Anterior cingulate cortex (tissue), 58 donors: Measurements from ENCODE around the gene COL26A1.
"Not testable (repeated sequence)": the region's sequence is repeated elsewhere in the genome, so short reads cannot be mapped to it uniquely, and the experiment has no call there.

Source experiments
- DNase-seq, 58 donors: peaks; one replicate each; lab custom pipeline; 2025; lab: John Stamatoyannopoulos, UW

Gene COL26A1

DNA sequence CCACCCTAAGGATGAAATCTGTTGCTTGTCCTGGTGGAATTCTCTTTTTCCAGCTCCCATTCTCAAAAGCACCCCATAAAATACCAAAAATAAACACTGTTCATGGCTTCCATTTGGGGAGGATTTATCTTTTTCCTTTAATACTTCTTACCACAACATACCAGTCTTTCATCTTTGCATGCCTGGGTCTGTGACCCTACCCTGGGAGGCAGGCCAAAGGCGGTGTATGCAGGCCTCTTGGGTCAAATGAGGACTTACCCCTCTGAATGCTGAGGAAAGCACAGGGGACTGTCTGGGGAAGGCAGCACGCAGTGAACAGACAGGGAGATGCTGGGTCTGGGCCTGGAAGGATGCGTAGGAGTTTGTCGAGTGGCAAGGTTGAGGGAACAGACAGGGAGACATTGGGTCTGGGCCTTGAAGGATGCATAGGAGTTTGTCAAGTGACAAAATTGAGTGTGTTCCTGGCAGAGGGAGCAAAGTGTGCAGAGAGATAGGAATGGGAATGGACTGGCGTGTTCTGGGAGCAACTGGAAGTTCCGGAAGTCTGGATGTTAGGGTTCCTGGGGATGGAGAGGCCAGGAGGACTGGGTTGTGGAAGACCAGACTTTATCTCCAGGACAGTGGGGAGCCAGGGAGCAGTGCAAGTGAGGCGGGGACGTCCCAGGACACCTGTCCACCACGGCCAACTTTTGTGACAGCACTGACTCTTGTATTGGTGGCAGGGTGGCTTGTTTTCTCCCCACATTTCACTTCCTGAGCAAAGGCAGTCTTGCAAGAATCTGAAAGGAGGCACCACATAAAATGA lies 225.7 kb downstream of the COL26A1 start:
- DNase-seq = no peak

DNA sequence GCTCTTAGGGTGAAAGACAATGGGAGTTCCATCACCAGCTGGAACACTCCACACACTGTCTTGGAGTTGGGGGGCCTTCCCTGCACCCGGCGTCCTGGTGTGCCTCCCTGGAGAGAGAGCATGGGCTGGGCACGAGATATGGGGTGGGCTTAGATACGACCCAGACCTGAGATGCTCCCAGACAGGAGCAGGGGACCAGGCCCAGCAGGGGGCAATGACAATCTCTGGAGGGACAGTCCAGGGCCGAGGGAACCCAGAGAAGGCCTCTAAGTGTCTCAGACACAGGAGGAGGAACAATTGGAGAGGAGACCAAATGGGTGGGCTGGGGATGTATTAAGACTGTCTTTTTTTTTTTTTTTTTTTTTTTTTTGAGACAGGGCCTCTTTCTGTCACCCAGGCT lies 226.4 kb downstream of the COL26A1 start:
- no peak for DNase-seq

DNA sequence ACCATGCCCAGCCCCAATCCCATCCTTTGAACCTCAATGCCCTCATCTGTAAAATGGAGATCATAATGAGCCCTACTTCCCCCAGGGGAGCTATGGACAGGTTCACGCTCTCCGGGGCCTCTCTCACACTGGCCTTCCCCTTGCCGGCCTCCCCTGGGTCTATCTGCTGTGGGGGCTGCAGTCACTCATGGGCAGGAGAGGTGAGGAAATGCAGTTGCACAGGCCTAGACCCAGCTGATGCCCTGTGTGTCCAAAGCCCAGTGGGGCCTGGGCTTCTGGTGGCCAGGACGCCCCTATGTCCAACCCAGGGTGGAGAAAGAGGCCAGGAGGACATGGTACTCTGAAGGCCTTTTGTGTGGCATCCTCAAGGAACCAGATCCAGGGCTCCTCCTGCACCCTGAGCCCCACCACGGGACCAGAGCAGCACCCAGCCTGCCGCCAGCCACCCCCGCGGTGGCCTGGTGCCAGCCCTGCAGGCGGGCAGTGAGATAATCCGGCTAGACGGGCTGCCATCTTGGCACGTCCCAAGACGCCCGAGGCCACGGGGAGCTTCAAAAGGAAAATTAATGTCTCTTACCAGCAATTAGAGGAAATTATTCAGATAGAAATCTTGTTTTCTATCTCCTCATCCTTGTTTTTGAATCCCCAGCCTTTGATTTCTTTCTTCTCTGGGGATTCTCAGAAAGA lies 227.4 kb downstream of the COL26A1 start:
- no peak for DNase-seq

DNA sequence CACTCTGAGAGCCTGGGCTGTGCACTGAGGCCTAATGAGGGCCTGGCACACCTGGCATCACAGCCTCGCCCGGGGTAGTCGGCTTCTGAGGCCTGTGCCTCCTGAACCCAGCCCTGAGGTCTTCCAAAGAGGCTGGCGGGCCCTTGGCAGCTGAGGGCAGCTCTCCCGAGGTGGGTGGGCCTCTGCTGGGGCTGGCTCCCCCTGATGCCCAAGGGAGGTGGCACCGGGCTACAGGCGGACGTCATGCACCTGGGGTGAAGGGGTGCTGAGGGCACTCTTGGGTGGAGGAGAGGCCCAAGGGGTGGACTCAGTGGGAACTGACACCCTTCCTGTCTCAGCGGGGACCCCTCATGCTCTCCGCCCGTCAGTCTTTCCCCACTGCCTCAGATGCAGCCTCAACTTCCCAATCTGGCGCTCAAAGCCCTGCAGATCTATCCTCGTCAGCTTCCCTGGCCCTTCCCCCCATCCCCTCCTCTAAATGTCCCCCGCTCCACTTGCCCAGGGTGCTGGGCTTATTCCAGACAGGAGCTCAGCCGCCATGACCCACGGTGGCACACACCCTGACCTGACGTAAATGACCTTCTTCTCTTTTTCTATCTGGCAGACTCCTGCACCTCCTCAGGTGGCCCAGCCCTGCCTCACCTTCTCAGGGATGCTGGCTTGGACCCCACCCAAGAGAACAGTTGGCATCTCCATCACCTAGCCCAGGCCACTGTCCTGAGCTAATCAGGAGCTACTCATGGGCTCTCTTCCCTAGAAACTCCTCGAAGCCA lies 228.2 kb downstream of the COL26A1 start:
- no peak for DNase-seq

DNA sequence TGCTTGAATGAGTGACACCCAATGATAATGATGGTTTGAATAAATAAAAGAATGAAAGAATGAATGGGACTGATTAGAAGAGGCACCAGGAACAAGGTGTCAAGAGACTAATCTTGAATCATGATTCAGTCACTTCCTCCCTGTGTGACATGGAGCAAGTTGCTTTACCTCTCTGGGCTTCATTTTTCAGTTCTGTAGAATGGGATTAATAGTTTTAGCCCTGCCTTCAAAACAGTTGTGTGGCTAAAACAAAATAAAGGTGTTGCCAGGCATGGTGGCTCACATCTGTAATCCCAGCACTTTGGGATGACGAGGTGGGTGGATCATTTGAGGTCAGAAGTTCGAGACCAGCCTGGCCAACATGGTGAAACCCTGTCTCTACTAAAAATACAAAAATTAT lies 228.8 kb downstream of the COL26A1 start:
- no peak for DNase-seq

DNA sequence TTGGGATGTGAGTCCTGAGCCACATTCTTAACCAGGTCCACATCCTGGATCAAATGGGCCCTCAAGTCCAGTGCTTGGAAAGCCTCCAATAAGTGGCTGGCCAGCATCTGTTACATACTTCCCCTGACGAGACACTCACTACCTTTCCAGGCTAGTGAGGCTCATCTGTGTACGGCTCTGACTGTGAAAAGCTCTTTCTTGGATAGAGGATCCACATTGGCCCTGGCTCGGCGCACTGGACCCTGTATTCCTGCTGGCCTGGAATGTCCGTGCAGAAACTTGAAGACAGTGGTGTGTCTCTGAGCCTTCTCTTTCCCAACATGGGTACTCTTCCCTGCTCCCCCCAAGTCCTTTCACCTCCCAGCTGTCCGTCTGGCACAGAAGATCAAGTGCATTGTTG lies 230.9 kb downstream of the COL26A1 start:
- no peak for DNase-seq

DNA sequence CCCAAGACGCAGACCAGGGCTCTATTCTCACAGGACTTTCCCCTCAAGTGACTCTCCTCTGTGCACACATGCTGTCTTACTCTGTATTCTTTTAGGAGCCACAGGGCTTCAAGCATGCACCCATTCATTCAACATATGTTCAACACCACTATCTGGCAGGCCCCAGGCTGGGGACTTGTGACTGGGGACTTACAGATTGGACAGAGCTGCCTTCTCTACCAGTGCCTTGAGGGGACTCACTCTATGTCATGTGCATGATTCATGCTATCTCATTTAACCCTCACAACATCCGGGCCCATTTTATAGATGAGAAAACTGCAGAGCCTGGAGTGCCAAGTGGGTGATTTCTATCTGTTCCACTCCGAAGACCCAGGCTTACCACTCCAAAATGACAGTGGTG lies 232.1 kb downstream of the COL26A1 start:
- DNase-seq = no peak

DNA sequence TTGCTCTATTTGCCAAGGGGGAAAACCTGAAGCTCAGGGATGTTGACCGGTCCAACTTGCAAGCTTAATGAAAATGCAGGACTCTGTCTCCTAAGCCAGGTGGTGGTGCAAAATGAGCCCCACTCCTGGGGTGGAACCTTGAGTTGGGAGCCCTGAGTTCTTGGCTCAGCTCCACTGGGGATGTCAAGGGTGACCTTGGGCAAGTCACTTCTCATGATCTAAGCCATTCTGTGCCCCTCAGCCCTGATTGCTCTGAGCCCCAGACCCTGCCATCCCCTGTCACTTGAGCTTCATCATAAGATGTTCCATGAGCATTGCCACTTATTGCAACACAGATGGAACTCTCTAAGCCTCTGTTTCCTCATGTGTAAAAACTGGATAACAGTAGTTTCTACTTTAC lies 232.6 kb downstream of the COL26A1 start:
- no peak for DNase-seq

DNA sequence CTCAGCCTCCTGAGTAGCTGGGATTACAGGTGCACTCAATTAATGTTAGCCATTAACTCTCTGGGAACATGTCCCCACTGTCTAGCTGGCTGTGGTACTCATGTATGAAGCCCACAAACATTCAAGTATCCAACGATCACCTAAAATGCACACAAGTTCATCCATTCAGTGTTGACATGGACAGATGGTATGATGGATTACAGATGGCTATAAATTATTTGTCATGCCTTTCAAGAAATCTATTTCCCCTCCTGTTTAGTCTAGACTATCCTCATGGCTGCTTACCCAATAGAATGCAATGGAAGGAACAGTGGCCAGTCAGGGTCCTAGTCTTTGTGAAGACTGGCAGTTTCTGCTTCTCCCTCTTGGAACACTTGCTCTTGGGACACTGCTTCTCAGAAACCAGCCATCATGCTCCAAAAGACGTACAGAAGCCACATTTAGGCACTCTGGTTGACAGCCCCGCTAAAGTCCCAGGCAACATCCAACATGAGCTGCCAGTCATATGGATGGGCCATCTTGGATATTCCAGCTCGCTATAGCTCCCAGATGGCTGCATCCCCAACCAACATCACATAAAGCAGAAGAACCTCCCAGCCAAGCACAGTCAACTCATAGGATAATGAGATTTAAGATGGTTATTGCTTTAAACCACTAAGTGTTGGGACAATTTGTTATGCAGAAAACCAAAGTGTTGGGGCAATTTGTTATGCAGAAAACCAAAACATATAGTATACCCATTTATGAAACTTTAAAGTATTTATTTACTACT lies 233.3 kb downstream of the COL26A1 start:
- no peak for DNase-seq

DNA sequence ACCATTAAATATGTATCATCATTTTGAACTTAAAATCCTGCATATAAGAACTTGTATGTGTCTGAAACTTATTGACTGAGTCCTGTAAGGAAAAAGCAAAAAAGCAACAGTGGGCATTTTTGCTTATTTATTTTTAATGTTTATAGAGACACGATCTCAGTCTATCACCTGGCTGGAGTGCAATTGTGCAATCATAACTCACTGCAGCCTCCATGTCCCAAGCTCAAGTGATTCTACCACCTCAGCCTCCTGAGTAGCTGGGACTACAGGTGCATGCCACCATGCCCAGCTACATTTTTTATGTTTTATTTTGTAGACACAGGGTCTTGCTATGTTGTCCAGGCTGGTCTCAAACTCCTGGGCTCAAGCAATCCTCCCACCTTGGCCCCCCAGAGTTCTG lies 234.2 kb downstream of the COL26A1 start:
- DNase-seq = no peak

DNA sequence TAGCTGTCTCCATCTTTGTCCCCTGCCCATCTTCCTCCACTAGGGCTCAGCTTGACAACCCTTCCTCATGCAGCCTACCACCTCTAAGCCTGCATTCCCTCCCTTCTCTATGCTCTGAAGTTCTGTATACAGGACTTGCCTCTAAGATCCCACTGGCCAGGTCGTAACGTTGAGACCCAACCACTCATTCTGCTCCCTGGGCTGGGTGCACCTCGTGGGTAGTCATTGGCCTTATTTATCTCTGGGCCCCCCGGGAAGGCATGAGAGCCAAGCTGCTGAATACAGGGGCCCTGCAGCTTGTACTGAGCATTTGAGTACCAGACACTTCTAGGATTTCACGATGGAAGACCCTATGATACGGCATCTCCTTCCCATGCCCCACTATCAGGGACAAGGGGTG lies 235.3 kb downstream of the COL26A1 start:
- no peak for DNase-seq

DNA sequence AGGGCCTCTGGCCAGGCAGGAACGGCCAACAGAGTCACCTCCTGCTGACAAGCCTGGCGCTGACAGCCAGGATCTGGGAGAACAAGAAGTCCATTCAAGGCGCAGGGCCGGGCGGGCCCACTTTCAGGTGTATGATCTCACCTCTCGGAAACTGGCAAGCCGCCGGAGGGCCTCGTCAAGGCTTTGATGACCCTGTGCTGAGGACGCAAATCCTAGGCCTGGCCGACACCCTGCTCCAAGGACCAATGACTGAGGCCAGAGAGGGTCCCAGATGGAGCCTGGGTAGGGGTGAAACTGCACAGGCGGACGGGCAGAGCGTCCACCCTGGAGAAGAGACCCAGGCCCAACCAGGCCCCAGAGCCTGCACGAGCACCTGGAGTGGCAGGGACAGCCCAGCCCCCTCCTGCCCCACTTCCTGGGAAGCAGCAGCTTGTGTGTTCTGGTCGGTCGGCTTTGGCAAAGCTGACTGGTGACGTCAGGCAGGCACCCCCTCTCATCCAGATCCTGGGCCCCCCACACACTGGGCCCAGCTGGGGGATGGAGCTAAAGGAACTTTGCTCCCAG lies 235.8 kb downstream of the COL26A1 start:
- DNase-seq = peak in 3 of 58 donors; percentile 15 to 26 (median 26)

DNA sequence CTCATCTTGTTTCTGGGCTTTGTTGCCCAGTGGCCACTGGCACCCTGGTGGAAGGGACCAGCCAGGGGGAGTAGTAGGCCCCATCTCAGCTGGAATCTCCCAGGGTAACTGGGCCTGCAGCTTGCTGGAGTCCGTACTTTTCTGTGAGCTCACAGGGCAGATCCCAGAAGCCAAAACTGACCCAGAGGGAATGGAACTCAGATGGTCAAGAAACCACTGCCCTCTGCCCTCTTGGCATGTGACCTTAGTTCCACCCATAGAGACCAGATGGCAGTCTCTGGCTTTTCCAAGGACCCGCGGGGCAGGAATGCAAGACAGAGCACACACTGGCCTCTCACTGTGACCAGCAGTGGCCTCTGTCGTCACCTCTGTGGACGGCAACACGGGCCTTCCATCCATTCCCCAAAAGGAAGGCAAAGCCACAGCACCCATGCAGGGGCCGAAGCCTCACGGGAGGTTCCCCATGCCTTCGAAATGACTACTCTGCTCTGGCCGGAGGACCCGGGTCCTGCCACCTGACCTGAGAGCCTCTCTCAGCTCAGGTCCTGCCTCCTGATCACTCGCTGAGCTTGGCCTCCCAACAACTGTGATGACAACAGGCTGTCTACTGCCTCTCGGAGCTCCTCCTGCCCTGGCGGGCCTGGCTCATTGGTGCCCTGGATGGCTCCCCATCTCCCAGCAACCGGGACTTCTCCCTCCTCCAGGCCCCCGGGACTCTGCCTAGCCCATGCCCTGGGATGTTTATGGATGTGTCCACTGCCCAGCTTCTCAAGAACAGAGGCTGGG lies 236.5 kb downstream of the COL26A1 start:
- no peak for DNase-seq

DNA sequence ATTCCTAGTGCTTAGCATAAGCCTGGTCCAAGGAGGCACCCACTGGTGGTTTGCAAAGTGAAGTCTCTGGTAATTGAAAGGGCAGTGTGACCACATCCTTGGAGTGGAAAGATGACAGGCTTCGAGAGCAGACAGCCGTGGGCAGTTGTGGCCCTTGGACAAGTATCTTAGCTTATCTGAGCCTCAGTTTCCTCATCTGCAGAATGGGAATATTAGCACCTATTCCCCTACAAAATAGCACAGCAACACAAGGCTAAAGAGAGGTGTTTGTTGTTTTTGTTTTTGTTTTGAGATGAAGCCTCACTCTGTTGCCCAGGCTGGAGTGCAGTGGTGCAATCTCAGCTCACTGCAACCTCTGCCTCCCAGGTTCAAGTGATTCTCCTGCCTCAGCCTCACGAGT lies 237.1 kb downstream of the COL26A1 start:
- no peak for DNase-seq

DNA sequence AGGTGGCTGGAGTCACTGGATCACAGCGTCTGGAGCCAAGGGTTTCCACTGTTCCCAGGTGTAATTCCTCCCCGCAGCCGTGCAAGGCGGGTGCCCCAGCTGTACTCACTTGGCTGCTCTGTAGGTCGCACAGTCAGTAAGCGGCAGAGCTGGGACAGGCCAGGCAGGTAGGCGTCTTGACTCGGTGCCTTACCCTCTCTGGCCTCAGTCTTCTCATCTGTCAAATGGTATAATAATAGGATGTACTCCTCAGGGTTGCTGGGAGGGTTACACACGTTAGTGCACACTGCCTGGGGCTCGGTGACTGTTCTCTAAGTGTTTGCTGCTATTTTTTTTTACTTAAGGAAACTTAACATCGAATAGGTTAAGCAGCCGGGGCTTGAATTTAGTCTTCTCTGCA lies 239.4 kb downstream of the COL26A1 start:
- DNase-seq = no peak

DNA sequence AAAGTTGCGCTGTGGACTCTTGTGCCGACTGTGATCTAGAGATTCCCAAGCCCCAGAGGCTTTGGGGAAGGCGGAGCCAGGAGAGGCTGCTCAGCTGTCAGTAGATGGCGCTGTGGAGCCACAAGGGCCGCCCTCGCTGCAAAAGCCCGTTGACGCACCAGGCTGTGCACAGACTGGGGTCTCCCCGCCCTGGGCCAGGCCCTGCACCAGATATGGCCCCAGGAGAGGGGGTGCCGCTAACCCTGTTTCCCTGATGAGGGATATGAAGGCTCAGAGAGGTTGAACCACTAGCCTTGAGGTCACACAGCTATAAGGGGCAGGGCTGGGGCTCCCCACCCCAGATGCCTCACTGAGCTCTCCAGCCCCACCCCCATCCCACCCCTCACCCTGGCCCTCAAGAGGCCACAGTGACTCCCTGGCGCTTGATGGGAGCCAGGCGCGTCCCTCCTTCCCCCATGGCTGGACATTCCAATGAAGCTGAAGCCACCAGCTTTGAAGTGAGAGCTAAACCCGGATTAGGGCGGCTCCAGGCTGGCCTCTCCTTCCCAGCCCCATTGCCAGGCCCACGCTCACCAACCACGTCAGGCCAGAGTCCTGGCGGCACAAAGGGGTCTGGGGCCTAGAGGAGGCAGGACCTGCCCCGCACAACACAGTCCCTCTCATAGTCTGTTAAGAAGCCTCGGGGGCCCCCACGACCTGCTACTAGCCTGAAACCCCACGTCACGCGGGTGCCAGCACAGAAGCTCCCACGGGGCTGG lies 240.0 kb downstream of the COL26A1 start:
- peak in 50 of 58 donors; percentile 6 to 82 (median 38) for DNase-seq

DNA sequence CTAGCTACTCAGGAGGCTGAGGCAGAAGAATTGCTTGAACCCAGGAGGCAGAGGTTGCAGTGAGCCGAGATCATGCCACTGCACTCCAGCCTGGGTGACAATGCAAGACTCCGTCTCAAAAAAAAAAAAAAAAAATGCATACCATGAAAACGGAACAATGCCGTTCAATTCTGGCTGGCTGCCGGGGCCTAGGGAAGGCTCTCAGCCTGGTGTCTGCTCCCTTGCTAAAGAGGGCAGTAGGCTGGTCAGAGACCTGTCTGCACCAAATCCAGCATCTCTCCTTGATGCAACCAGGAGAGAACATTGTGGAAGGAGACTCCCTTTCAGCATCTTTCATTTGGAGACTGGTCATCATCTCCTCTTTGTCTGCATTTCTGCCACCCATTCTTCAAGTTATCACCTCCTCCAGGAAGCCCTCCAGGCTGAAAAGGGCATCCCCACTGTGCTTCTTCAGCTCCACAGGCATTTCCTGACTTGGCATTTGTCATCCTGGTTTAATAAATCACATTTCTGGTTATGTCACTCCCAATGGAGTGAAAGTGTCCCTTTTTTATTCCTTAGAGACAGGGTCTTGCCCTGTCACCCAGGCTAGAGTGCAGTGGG lies 241.8 kb downstream of the COL26A1 start:
- no peak for DNase-seq

DNA sequence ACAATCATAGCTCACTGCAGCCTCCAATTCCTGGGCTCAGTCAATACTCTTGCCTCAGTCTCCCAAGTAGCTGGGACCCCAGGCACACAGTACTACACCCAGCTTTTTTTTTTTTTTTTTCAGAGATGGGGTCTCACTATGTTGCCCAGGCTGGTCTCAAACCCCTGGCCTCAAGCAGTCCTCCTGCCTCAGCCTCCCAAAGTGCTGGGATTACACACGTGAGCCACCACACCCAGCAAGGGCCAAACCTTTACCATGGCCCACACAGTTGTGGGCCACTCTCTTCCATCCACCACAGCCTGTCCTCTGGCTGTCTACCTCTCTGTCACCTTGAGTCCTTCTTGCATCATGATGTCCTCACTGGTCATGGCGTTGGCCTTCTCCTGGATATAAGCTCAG lies 242.3 kb downstream of the COL26A1 start:
- not testable (repeated sequence) for DNase-seq
